Esophagus squamous epithelium (tissue), 5 donors: ENCODE results near the gene DHRS13. TPM values are rescaled to one million over a fixed set of nuclear protein-coding genes. Genes with fewer than 3 reads are reported as not detected.

Experiments
- DNase-seq: peaks from one replicate; lab custom pipeline; 2025; lab: John Stamatoyannopoulos, UW
- H3K27ac ChIP-seq, 4 donors: fragments of 200-600 bp; sonication (generic); one replicate each; pipeline ENCODE4 v1.5.1; 2016 to 2019; ENCODE audit warnings: mild to moderate bottlenecking in 1 of 4
- H3K27me3 ChIP-seq, 4 donors: fragments of 200-600 bp; sonication (generic); 1 replicate in 3 of 4; 2 replicates in 1 of 4; pipeline versions ENCODE4 v1.5.1 to v1.6.0; 2017 to 2021; ENCODE audit warnings: antibody characterized with exemption in 1 of 4
- H3K36me3 ChIP-seq, 3 donors: fragments of 200-600 bp; sonication (generic); one replicate each; pipeline ENCODE4 v1.5.1; 2016 to 2019
- H3K4me1 ChIP-seq, 3 donors: fragments of 200-600 bp; sonication (generic); one replicate each; pipeline ENCODE4 v1.5.1; 2017 to 2019
- H3K4me3 ChIP-seq, 4 donors: fragments of 200-600 bp; sonication (generic); 1 replicate in 3 of 4; 2 replicates in 1 of 4; pipeline ENCODE4 v1.5.1; 2016 to 2019; ENCODE audit warnings: mild to moderate bottlenecking in 2 of 4, moderate library complexity in 1 of 4
- H3K9me3 ChIP-seq, 3 donors: fragments of 200-600 bp; sonication (generic); one replicate each; pipeline ENCODE4 v1.5.1; 2016 to 2019
- POLR2A ChIP-seq, 4 donors: fragments of 450-650 bp; IDR thresholded peaks; one replicate each; pipeline ENCODE4 v1.6.1; 2017; ENCODE audit warnings: antibody characterized with exemption in 4 of 4, mild to moderate bottlenecking in 4 of 4, moderate library complexity in 3 of 4
- WGBS, 2 donors: methylation state at CpG; one replicate each; pipeline ENCODE4 v1.1.5; 2018; 5-methylcytosine and 5-hydroxymethylcytosine counted together
- intact Hi-C: fragments of 100-400 bp; cut with DNase I; formaldehyde crosslinking; loops from one replicate; pipeline ENCODE4 v1.15.0; 2022
- total RNA-seq, 4 donors: library from RNA; depleted of rRNA; stranded (reverse); fragments of >200 nt; gene quantifications; one replicate each; pipeline ENCODE4 v1.1.0, GENCODE V29; 2016
- TF ChIP-seq, protein P1 (sequence below), 6 experiments: fragments of 450-650 bp in 4 of 6; fragments of 200-600 bp in 2 of 6; sonication (generic) in 2 of 6; IDR thresholded peaks; one replicate each; pipeline ENCODE4 v1.5.1; 2016 to 2019; ENCODE audit warnings: antibody characterized with exemption in 6 of 6, mild to moderate bottlenecking in 4 of 6, moderate library complexity in 4 of 6
- donor health status: DM: yes; HTN: yes; CAD: no.

DHRS13 gene
- total RNA-seq, 4 donors from 2014 or later: 10.3 to 17.0 (median 14.9) TPM

DNA sequence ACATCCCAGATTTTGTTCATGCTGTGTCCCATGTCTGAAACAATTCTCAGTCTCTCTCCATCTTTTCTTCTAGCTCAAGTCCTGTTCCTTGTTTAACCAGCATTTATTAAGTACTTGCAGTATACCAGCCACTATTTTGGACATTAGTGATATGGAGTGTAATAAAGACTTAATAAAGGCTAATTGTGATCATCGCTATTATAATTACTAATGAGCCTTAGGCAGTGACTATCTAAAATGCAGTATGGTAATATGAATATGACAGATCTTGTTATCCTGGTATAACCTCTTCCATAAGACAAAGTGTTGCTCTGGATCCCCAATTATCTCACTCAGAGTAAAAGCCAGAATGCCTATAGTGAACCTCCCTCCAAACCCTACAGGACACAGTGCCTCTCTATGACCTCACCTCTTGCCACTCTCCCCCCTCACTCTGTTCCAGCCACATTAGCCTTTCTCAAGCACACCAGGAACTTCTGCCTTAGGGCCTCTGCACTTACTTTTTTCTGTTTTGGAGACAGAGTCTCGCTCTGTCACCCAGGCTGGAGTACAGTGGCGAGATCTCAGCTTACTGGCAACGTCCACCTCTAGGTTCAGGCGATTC is 3.6 kb downstream of the DHRS13 start:
- intact Hi-C loops: no loop called here
- Histone ChIP-seq H3K27me3 (no peaks in the 10 kb centered on the region), H3K9me3 (no peaks in the 10 kb centered on the region), H3K36me3 (peaks cover 0 to 5% (median 0%) of the 10 kb centered on the region in 3 donors), H3K4me1 (peaks cover 30 to 80% (median 46%) of the 10 kb centered on the region in 3 donors), H3K27ac (peak overlapping the region in 3 of 4 donors; percentile 19 to 98 (median 97)), H3K4me3 (no peak overlapping the region)
- TF ChIP-seq, protein P1, sequence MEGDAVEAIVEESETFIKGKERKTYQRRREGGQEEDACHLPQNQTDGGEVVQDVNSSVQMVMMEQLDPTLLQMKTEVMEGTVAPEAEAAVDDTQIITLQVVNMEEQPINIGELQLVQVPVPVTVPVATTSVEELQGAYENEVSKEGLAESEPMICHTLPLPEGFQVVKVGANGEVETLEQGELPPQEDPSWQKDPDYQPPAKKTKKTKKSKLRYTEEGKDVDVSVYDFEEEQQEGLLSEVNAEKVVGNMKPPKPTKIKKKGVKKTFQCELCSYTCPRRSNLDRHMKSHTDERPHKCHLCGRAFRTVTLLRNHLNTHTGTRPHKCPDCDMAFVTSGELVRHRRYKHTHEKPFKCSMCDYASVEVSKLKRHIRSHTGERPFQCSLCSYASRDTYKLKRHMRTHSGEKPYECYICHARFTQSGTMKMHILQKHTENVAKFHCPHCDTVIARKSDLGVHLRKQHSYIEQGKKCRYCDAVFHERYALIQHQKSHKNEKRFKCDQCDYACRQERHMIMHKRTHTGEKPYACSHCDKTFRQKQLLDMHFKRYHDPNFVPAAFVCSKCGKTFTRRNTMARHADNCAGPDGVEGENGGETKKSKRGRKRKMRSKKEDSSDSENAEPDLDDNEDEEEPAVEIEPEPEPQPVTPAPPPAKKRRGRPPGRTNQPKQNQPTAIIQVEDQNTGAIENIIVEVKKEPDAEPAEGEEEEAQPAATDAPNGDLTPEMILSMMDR (IDR thresholded peaks at IDR 0.05): no peak
- TF ChIP-seq POLR2A (IDR thresholded peaks at IDR 0.05): no peak
- no peak for DNase-seq
- WGBS, 2 donors: 91 to 99% methylated on average over 5 of the region's 5 CpGs

DNA sequence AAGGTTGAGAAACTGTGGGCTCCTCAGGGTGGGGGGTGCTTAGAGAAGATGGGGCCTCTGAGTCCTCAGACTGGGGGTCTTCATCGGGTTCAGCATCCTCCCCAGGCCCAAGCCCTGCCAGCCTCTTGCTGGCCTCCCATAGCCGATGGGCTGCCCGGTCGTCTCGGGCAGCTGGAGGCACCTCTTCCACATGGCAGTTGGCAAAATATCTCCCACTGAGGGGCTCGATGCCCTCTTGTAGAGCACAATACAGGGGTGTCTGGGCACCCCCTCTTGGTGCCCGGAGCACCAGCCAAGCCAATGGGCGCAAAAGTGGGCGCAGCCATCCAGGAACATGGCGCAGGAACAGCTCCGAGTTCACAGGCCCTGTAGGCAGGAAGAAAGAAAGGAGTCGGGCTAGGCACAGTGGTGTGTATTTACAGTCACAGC is 4.3 kb downstream of the DHRS13 start:
- Histone ChIP-seq H3K36me3 (peaks cover 0 to 5% (median 0%) of the 10 kb centered on the region in 3 donors), H3K9me3 (no peaks in the 10 kb centered on the region), H3K4me1 (peaks cover 35 to 80% (median 51%) of the 10 kb centered on the region in 3 donors), H3K27me3 (no peaks in the 10 kb centered on the region), H3K27ac (peak overlapping the region; percentile 91 to 98 (median 96)), H3K4me3 (no peak overlapping the region)
- intact Hi-C loops: no loop called here
- 54 to 88% methylated on average over 2 to 11 of the region's 12 CpGs for WGBS, 2 donors
- TF ChIP-seq, protein P1 (IDR thresholded peaks at IDR 0.05): no peak
- no peak for TF ChIP-seq POLR2A (IDR thresholded peaks at IDR 0.05)
- DNase-seq: no peak

DNA sequence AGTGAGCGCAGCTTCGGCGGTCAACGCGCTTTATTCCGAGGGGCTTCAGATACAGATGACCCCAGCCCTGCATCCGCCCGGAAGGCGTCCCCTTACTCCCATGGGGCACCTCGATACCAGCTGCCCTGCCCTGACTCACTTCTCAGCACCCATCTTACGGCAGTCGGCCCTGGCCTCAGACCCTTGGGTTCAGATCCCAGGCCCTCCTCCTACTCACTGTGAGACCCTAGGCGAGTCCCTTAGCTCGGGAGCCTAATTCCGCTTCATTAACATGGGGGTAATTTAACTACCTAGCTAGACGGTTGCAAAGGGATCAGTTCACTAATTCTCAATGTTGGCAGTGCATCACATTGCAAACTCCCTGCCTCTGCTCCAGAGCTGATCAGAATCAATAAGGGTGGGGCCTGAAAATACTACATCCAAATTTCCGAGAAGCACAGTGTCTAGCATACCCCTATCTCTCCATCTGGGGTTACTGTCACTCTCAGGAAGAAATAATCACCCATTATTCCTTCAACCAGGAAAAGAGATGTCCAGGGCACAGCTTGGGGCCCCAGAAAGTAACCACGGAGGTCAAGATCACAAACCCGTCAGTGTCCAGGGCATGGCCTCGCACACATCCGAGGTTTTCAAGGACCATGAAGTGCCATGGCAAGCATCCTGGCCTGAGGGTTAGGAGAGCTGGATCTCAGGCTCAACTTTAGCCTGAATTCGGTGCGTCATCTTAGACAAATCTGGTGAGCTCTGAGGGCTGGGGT is 4.9 kb downstream of the DHRS13 start:
- peaks cover 36 to 80% (median 52%) of the 10 kb centered on the region in 3 donors for H3K4me1 ChIP-seq
- intact Hi-C loops: no loop called here
- H3K27me3 ChIP-seq: no peaks in the 10 kb centered on the region
- peak overlapping the region; percentile 91 to 98 (median 96) for H3K27ac ChIP-seq
- TF ChIP-seq, protein P1 (IDR thresholded peaks at IDR 0.05): no peak
- TF ChIP-seq POLR2A (IDR thresholded peaks at IDR 0.05): no peak
- DNase-seq: no peak
- WGBS, 2 donors: 8 to 43% methylated on average over 8 to 18 of the region's 23 CpGs
- peaks cover 0 to 5% (median 0%) of the 10 kb centered on the region in 3 donors for H3K36me3 ChIP-seq
- peak overlapping the region; percentile 79 to 98 (median 85) for H3K4me3 ChIP-seq
- no peaks in the 10 kb centered on the region for H3K9me3 ChIP-seq

DNA sequence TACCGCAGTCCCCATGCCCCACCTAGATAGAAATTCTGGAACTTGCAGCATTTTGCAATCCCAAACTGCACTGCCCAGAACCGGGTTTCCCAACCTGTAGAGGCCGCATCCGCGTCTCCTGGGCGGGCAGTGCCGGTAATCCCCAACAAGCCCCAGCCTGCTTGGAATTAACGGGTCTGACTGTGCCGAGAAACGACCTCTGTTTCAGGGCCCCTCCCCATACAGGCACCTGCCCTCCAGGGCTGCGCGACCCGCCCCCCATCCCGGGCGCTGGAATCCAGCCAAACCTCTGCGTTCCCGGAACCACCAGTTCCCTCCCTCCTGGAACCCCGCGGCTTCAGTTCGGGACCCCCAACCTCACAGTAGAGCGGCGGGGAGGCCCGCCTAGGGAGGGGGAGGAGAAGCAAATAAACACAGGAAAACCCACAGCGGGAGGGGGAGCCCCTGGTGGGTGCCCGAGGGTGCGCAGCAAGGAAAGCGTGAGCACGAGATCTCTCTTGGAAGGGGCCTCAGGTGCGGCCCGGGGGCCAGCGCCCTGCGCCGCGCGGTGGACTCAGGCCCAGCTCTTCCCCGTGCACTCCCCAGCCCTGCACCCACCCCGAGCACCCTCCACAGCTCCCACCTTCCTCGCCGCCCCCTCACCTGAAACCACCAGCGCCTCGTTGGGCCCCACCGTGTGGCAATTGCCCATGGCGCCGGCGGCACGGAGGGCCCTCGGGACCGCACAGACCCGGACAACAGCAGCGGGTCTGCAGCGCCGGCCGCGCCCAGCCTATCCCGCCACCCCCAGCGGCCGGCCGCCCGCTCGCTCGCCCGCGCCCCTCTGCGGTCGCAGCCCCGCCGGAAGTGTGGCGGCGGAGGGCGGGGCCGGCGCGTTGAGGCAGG is 5.8 kb downstream of the DHRS13 start, which contains the start of gene FLOT2:
FLOT2 (minus strand) TSS at position 850 of the 885 bp plus-strand sequence; CDS start at position 691, 159 bp downstream.
- TF ChIP-seq POLR2A (IDR thresholded peaks at IDR 0.05): peak in 1 of 4 donors; percentile 59
- TF ChIP-seq, protein P1 (IDR thresholded peaks at IDR 0.05): peak in 4 of 6 experiments; percentile 14 to 33 (median 30)
- Histone ChIP-seq H3K27ac (peak within 1 kb of the TSS; percentile 91 to 98 (median 96)), H3K4me1 (peaks cover 40 to 85% (median 59%) of the 10 kb centered on the region in 3 donors), H3K9me3 (no peaks in the 10 kb centered on the region), H3K27me3 (no peaks in the 10 kb centered on the region), H3K36me3 (peaks cover 0 to 5% (median 0%) of the 10 kb centered on the region in 3 donors), H3K4me3 (peak within 1 kb of the TSS; percentile 79 to 98 (median 85))
- no peak for DNase-seq
- intact Hi-C loops: no loop called here
- WGBS, 2 donors: 0 to 2% methylated on average over 6 to 8 of the region's 73 CpGs
